GM18508 (cell line): ENCODE results near the gene ST6GALNAC3.
"Not testable (repeated sequence)": the region's sequence is repeated elsewhere in the genome, so short reads cannot be mapped to it uniquely, and the experiment has no call there.

Source experiments
- ATAC-seq: cut with Tn5 transposase; IDR thresholded peaks from one replicate; pipeline ENCODE4 v1.9.1; 2021; ENCODE audit warnings: moderate number of reproducible peaks; ENCODE audit not compliant: insufficient read depth, unreplicated experiment

ST6GALNAC3 gene

GRCh38 chr1:76103034-76103433 is 28.5 kb downstream of the ST6GALNAC3 start:
- no peak for ATAC-seq

- no peak for ATAC-seq
Measured at GRCh38 chr1:76105372-76105771, 30.8 kb downstream of the ST6GALNAC3 start.

- ATAC-seq, result no peak
Measured at GRCh38 chr1:76106251-76106650, 31.7 kb downstream of the ST6GALNAC3 start.

GRCh38 chr1:76106719-76107235 is 32.2 kb downstream of the ST6GALNAC3 start:
- ATAC-seq, result no peak

- no peak for ATAC-seq
Measured at GRCh38 chr1:76109404-76109803, 34.9 kb downstream of the ST6GALNAC3 start.

- ATAC-seq, result no peak
Measured at GRCh38 chr1:76109901-76110560, 35.5 kb downstream of the ST6GALNAC3 start.

- ATAC-seq, result no peak
Measured at GRCh38 chr1:76110666-76111065, 36.1 kb downstream of the ST6GALNAC3 start.

- ATAC-seq, result not testable (repeated sequence)
Measured at GRCh38 chr1:76112321-76112720, 37.8 kb downstream of the ST6GALNAC3 start.

- ATAC-seq, result no peak
Measured at GRCh38 chr1:76113446-76113845, 38.9 kb downstream of the ST6GALNAC3 start.

- no peak for ATAC-seq
Measured at GRCh38 chr1:76115171-76115570, 40.6 kb downstream of the ST6GALNAC3 start.

- no peak for ATAC-seq
Measured at GRCh38 chr1:76121850-76122249, 47.3 kb downstream of the ST6GALNAC3 start.

GRCh38 chr1:76122271-76122670 is 47.7 kb downstream of the ST6GALNAC3 start:
- no peak for ATAC-seq

GRCh38 chr1:76123411-76124064 is 49.0 kb downstream of the ST6GALNAC3 start:
- not testable (repeated sequence) for ATAC-seq

GRCh38 chr1:76124196-76124595 is 49.6 kb downstream of the ST6GALNAC3 start:
- no peak for ATAC-seq

- ATAC-seq, result no peak
Measured at GRCh38 chr1:76125473-76126219, 51.1 kb downstream of the ST6GALNAC3 start.

GRCh38 chr1:76128096-76128495 is 53.5 kb downstream of the ST6GALNAC3 start:
- ATAC-seq, result no peak

- ATAC-seq, result no peak
Measured at GRCh38 chr1:76129731-76130130, 55.2 kb downstream of the ST6GALNAC3 start.

- ATAC-seq, result no peak
Measured at GRCh38 chr1:76130992-76131391, 56.4 kb downstream of the ST6GALNAC3 start.

- ATAC-seq, result no peak
Measured at GRCh38 chr1:76133977-76134376, 59.4 kb downstream of the ST6GALNAC3 start.

- no peak for ATAC-seq
Measured at GRCh38 chr1:76135835-76136234, 61.3 kb downstream of the ST6GALNAC3 start.

- no peak for ATAC-seq
Measured at GRCh38 chr1:76136894-76137293, 62.3 kb downstream of the ST6GALNAC3 start.
